LNCaP clone FGC (cell line): Measurements from ENCODE around the gene PGLYRP1.

Source experiments
- DNase-seq: peaks from one replicate; pipeline ENCODE4 v3.0.0-alpha.2; 2011; ENCODE audit warnings: low read depth
- H3K4me3 ChIP-seq: 2 replicates; pipeline ENCODE4 v1.5.1; 2011; ENCODE audit warnings: mild to moderate bottlenecking, low read depth, low read length, control low read depth
- CTCF ChIP-seq: IDR thresholded peaks from 2 replicates; pipeline ENCODE4 v1.5.1; 2012; ENCODE audit warnings: mild to moderate bottlenecking; ENCODE audit not compliant: control insufficient read depth, insufficient read depth; ENCODE audit errors: extremely low read depth

Gene PGLYRP1

GRCh38 chr19:46063201-46063600 lies 40.3 kb upstream of the PGLYRP1 start:
- no peak for DNase-seq
- H3K4me3 ChIP-seq = no peak overlapping the region
- TF ChIP-seq CTCF = no peak

- H3K4me3 ChIP-seq = no peak overlapping the region
- no peak for DNase-seq
- no peak for TF ChIP-seq CTCF
Observed at GRCh38 chr19:46060012-46060411, 37.2 kb upstream of the PGLYRP1 start.

DNA sequence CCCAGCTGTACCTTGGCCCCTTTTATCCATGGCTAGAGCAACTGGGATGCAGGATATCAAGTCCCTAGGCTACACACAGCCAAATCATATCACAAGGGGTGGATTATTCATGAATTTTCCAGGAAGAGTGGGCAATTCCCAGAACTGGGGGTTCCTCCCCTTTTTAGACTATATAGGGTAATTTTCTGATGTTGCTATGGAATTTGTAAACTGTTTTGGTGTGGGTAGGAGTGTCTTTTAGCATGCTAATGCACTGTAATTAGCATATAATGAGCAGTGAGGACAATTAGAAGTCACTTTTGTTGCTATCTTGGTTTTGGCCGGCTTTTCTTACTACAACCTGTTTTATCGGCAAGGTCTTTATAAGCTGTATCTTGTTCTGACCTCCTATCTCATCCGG lies 35.9 kb upstream of the PGLYRP1 start:
- no peak overlapping the region for H3K4me3 ChIP-seq
- no peak for TF ChIP-seq CTCF
- no peak for DNase-seq

- no peak for DNase-seq
- no peak for TF ChIP-seq CTCF
- no peak overlapping the region for H3K4me3 ChIP-seq
Observed at GRCh38 chr19:46056536-46056935, 33.7 kb upstream of the PGLYRP1 start.

- TF ChIP-seq CTCF = no peak
- H3K4me3 ChIP-seq = no peak overlapping the region
- DNase-seq = no peak
Observed at GRCh38 chr19:46052896-46053295, 30.0 kb upstream of the PGLYRP1 start.

DNA sequence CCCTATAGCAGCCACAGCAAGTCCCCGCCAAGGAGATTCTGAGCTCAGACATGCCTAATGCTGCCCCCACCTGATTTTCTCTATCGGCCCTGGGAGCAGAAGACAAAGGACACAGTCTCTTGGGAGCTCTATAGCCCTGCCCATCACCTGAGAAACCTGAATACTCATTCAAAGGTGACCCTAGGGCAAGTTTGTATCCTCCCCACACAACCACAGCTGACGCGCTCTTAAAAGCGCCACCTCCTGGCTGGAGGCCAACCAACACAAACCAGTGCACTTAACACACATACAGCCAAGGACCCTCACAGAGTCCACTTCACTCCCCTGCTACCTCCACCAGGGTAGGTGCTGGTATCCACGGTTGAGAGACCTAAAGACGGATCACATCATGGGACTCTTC lies 26.7 kb upstream of the PGLYRP1 start:
- DNase-seq = no peak
- H3K4me3 ChIP-seq = no peak overlapping the region
- no peak for TF ChIP-seq CTCF

- H3K4me3 ChIP-seq = no peak overlapping the region
- no peak for TF ChIP-seq CTCF
- DNase-seq = no peak
Observed at GRCh38 chr19:46043519-46043918, 20.7 kb upstream of the PGLYRP1 start.
